GM11168 (cell line): ENCODE results near the gene KDM8.
"Not testable (repeated sequence)": the region's sequence is repeated elsewhere in the genome, so short reads cannot be mapped to it uniquely, and the experiment has no call there.

ENCODE experiments used
- in situ Hi-C: fragments of 300-500 bp; cut with MboI; formaldehyde crosslinking; loops from one replicate; pipeline ENCODE4 v1.12.0; 2022; ENCODE audit warnings: low sequenced_read_pairs; ENCODE audit not compliant: unreplicated experiment

KDM8 gene

DNA sequence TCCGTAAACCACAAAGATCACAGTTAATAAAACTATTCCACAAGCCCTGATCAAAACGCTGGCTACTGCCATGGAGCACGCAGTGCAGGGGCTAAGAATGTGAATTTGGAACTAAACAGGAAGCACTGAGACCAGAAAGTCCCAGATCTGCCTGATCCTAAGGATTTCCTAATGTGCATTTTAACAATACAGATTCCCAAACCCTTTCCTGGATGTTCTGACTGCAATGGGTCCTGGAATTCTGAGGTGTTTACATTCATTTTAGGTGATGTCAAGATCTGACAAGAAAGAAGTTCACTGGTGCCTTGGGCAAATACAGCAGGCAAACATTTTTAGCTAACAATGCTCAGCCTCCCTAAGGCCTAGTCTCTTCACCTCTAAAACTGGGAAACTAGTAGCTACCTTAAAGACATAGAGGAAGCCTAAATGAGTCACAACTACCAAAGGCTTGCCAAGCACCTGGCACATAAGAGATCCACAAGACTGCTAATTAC lies 55.0 kb downstream of the KDM8 start:
- in situ Hi-C loops: no loop called here

DNA sequence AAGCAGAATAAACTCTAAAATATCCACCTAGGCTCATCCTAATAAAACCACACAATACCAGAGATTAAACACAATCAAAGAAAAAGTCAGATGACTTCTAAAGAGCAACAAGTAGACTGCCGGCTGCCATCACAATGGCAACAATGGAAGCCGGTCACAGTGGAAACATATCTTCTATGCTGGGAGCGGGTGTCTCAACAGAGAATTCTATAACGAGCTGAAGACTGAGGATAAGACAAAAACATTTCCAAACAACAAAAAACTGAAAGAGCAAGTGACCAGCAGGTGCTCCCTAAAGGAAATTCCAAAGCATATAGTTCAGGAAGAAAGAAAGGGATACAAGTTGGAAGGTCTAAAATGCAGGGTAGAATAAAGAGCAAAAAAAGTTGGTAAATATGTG lies 56.4 kb downstream of the KDM8 start:
- in situ Hi-C loops: no loop called here

DNA sequence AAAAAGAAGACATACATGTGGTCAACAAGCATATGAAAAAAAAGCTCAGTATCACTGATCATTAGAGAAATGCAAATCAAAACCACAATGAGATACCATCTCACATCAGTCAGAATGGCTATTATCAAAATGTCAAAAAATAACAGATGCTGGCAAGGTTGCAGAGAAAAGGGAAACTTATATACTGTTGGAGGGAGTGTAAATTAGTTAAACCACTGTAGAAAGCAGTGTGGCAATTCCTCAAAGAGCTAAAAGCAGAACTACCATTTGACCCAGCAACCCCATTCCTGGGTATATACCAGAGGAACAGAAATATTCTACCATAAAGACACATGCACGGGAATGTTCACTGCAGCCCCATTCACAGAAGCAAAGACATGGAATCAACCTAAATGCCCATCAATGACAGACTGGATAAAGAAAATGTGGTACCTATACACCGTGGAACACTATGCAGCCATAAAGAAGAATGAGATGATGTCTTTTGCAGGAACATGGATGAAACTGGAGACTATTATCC lies 59.6 kb downstream of the KDM8 start:
- in situ Hi-C loops: not testable (repeated sequence)

DNA sequence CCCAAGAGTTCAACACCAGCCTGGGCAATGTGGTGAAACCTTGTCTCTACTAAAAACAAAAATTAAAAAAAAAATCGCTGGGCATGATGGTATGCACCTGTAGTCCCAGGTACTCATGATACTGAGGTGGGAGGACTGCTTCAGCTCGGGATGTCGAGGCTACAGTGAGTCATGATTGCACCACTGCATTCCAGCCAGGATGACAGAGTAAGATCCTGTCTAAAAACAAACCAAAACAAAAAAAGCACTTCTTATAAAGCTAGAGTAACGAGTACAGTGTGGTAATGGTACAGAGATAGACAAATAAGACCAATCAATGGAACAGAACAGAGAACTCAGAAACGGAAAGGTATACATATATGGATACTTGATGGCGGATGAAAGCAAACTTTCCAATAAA lies 60.8 kb downstream of the KDM8 start:
- in situ Hi-C loops: no loop called here

DNA sequence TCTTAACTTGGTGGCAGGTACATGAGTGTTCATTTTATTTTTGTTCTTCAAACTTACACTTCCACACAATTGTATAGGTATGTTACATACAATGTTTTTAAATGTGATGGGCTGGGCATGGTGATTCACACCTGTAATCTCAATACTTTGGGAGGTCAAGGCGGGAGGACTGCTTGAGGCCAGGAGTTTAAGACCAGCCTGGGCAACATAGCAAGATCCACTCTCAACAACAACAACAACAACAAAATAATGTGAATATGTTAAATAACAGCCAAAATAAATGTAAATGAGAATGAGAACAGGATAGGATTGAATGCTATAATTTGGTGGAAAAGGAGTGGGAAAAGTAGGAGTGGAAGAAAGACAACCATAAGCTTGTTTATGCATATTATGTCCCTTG lies 62.7 kb downstream of the KDM8 start:
- in situ Hi-C loops: no loop called here

DNA sequence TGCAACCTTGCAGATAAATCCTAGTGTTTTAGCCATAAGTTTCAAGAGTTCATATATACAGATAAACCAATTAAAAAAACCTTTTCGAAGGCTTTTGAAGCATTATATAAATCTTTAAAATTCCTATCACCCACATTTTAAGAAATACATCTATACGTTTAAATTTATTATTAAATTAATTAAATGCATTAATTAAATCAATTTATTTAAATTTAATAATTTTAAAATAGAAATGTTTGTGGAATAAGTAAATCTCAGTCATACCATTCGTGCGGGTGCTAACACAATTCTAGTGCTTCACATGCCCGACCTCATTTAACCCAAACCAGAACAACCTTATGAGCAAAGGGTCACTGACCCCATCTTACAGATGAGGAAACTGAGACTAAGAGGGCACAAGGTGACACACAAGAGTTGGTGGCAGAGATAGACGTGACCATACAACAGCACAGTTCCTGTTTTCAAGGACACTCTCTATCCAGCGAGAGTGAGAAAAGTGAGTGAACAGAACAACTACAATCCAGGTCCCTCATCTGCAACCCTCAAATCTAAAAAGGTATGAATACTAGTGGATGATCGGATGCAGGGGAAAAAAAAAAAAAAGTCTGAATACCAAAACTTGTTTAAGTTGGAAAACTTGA lies 63.8 kb downstream of the KDM8 start:
- in situ Hi-C loops: no loop called here

DNA sequence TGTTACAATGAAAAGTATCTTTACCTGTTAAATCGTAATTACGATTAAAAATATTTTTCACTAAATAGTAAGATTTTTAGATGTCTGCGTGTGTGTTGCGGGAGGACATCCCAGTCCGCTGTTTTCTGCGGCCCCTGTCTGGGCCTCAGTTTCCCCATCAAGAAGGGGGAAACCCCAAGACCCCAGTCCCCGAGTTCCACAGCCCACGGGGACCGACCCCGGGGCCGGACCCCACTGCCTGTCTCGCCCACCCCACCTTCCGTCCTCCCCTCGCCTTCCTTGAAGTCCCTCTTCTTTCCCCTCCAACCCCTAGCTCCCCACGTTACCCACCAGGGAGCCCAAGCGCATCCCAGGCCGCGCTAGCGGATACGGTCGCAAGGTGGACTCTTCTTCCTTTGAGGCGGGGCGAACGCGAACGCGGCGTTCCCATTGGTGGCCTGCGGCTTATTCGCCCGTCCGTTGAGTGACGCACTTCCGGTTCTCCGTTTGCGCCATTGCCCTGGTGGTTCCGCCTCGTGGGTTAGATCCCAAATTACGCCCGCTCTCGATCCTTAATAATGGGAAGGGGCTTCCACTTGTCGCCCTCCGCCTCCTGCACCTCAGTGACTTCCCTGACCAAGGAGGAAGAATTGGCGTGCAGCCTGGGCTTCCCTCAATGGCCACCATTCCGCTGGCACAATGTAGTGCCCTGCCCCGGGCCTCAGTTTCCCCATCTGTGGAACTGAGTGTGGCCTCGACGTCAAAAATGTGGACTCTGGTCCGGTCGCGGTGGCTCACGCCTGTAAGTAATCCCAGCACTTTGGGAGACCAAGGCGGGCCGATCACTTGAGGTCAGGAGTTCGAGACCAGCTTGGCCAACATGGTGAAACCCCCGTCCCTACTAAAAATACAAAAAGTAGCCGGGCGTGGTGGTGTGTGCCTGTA lies 65.3 kb downstream of the KDM8 start, which contains the start of gene NSMCE1:
Gene NSMCE1 (minus strand): TSS at position 397 of the 924 bp plus-strand sequence. CDS start 11,202 bp downstream, outside the sequence.
- in situ Hi-C loops: no loop called here

DNA sequence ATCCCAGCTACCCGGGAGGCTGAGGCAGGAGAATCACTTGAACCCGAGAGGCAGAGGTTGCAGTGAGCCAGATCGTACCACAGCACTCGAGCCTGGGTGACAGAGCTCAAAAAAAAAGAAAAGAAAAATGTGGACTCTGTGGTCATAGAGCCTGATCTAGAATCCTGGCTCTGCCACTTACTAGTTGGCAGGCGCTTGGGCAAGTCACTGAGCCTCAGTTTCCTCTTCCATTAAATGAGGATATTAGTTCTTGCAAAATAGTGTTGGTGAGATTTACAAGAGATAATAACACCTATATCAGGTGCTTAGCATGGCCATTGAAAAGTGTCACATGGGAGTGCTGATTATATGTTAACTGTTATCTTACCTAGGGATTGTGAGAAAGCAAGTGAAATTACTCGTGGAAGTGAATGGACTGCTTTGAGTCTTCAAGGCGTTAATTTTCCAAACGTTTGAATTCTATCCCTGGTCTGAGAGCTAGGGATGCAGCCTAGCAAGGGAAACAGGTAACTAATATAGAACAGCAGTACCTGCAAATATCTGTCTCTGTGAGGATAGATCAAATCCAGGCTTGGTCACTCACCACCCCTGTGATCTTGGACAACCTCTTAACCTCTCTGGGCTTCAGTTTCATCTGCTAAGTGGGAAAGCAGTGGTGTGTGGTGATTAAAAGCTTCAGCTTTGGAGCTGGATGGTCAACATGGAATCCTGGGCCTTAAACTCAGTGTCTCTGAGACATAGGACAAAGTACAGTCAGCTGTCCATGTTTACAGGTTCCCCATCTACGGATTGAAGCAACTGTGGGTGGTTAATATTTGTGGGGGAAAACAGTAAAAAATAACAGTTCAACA lies 66.2 kb downstream of the KDM8 start:
- in situ Hi-C loops: no loop called here

DNA sequence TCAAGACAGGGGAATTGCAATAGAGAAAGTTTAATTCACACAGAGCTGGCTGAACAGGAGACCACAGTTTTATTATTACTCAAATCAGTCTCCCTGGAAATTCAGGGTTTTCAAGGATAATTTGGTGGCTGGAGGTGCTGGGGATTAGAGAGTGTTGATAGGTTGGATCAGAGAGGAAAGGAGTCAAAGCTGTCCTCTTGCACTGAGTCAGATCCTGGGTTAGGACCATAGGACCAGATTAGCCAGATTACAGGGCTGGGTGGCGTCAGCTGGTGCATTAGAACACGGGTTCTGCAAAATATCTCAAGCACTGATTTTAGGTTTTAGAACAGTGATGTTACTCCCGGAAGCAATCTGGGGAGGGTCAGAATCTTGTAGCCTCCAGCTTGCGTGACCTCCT lies 67.0 kb downstream of the KDM8 start:
- in situ Hi-C loops: no loop called here
